GM06990 (cell line): Measurements from ENCODE around the gene GAK.

Source experiments
- DNase-seq: peaks from one replicate; pipeline ENCODE4 v3.0.0-alpha.2; 2011; ENCODE audit not compliant: insufficient read length; ENCODE audit errors: extremely low read depth
- H3K27me3 ChIP-seq: replicated peaks from 2 replicates; pipeline ENCODE4 v1.6.0; 2011; ENCODE audit warnings: low read length; ENCODE audit not compliant: control insufficient read depth, insufficient read depth
- H3K36me3 ChIP-seq: 2 replicates; pipeline ENCODE4 v1.5.1; 2011; ENCODE audit warnings: low read length; ENCODE audit not compliant: control insufficient read depth, insufficient read depth
- H3K4me3 ChIP-seq: replicated peaks from 2 replicates; pipeline ENCODE4 v1.5.1; 2011; ENCODE audit warnings: low read depth, mild to moderate bottlenecking, control low read depth, low read length
- TF ChIP-seq, protein P1 (sequence below): IDR thresholded peaks from 2 replicates; pipeline ENCODE4 v1.5.1; 2011; ENCODE audit warnings: low read length, control low read depth, mild to moderate bottlenecking, inconsistent platforms; ENCODE audit not compliant: insufficient read depth, poor library complexity, severe bottlenecking

The GAK gene

DNA sequence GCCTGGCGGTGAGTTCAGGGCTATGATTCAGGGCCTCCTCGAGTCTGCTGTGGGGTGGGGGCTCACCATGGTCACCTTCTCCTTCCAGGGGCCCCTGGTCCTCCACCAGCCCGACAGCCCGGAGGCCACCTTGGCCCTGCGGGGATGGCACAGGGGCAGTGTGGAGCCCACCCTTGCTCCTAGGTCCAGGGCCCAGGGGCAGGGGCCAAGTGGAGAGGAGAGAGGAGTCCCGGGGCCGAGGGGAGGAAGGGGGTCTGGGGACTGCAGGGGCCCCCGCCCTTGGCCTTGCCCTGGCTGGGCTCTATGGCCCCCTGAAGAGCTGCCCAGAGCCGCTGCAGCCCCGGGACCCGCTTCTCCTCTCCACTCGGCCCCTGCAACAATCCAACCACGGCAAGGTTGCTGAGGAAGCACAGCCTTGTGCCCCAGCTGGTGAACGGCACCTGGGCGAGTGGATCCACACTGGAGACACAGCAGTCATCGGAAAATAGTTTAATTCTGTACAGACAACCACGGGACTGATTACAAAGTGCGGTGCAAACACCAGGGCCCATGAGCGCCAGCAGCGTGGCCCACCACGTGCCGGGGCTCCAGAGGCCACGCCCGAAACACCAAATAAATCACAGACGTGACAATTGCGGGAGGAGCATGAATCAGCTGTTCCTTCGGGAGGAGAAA is 83.2 kb downstream of the GAK start:
- Histone ChIP-seq H3K4me3 (no peak overlapping the region), H3K36me3 (peaks cover 22% of the 10 kb centered on the region), H3K27me3 (no peaks in the 10 kb centered on the region)
- no peak for DNase-seq
- TF ChIP-seq, protein P1, sequence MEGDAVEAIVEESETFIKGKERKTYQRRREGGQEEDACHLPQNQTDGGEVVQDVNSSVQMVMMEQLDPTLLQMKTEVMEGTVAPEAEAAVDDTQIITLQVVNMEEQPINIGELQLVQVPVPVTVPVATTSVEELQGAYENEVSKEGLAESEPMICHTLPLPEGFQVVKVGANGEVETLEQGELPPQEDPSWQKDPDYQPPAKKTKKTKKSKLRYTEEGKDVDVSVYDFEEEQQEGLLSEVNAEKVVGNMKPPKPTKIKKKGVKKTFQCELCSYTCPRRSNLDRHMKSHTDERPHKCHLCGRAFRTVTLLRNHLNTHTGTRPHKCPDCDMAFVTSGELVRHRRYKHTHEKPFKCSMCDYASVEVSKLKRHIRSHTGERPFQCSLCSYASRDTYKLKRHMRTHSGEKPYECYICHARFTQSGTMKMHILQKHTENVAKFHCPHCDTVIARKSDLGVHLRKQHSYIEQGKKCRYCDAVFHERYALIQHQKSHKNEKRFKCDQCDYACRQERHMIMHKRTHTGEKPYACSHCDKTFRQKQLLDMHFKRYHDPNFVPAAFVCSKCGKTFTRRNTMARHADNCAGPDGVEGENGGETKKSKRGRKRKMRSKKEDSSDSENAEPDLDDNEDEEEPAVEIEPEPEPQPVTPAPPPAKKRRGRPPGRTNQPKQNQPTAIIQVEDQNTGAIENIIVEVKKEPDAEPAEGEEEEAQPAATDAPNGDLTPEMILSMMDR: no peak

DNA sequence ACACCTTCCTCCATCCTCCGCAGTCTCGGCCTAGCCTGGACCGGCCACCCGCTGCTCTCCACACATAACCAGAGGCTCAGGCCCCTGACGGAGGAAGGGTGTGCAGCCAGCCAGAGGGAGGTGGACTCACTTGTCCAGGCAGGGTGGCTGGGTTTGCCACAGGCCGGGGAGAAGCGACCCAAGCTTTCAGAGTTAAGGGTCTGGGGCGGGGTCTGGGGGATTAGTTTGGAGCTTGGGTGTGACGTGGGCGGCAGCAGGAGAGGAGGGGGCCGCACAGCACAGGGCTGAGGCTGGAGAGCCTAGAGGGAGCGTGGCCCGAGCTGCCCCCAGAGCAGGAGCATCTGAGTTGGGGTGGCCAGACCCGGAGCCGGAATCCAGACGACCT is 83.8 kb downstream of the GAK start:
- H3K36me3 ChIP-seq: peaks cover 24% of the 10 kb centered on the region
- no peak overlapping the region for H3K4me3 ChIP-seq
- no peak for DNase-seq
- TF ChIP-seq, protein P1: no peak
- no peaks in the 10 kb centered on the region for H3K27me3 ChIP-seq

DNA sequence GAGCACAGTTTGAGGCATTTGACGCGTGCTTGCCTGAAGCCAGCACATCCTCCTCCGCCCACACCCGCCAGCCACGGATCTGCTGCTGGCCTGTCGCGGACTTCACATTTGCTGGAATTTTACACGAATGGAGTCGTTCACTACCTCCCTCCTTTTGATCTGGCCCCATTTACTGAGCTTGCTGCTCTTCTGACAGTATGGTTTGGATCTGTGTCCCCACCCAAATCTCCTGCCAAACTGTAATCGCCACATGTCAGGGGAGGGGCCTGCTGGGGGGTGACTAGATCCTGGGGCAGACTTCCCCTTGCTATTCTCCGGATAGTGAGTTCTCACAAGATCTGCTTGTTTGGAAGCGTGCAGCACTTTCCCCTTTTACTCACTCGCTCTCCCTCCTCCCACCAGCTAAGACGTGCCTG is 86.3 kb downstream of the GAK start:
- H3K4me3 ChIP-seq: no peak overlapping the region
- no peaks in the 10 kb centered on the region for H3K27me3 ChIP-seq
- TF ChIP-seq, protein P1: no peak
- peaks cover 18% of the 10 kb centered on the region for H3K36me3 ChIP-seq
- no peak for DNase-seq

DNA sequence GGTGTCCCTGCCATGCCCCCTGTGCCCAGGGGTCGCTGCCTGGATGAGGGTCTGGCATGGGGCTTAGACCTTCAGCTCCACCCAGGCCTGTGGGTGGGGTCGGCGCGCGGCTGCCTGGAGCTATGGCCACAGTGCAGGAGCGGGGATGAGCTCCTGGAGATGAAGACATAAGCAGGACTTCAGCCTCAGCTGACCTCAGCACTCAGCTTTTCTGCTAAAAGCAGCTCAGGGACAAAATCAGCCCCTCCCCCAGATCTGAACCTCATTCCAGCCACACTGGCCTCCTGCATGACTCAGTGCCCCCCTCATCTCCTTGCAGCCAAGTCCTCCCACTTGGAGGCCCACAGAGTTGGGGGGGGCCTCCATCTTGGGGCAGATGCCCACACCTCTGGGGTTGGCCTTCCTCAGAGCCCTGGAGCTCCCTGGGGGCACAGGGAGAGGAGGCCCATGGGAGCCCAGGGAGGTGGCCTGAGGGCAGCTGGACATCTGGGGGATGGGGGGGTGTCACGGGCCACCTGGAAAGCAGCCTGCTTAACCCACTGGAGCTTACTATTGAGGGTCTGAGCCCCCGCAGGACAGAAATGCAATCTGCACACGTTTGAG is 86.8 kb downstream of the GAK start:
- Histone ChIP-seq H3K36me3 (peaks cover 15% of the 10 kb centered on the region), H3K27me3 (no peaks in the 10 kb centered on the region), H3K4me3 (no peak overlapping the region)
- TF ChIP-seq, protein P1: no peak
- no peak for DNase-seq

DNA sequence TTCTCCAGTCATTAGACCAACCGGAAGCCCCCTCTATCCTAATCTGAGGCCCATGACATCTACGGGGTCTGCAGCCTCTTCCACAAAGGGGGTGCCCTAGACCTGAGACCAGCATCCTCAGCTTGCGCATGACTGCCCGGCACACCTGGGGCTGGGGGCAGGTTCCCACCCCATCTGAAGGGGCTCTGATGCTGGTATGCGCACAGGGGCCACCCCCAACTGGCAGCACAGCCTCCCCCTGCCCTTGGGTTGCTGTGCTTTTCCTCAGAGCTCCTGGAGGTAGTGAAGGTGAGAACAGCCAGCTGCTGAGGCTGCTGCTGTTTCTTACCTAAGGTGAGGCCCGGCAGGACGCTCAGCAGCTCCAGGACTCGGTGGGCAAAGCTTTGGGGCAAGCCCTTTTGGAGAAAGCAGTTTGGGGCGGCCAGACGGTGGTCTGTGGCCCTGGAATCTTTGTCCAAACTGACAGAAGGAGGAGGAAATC is 87.3 kb downstream of the GAK start:
- no peak for DNase-seq

More for the DNA sequence above, 87.3 kb downstream of the GAK start:
- TF ChIP-seq, protein P1: no peak
- Histone ChIP-seq H3K27me3 (no peaks in the 10 kb centered on the region), H3K4me3 (no peak overlapping the region), H3K36me3 (peaks cover 11% of the 10 kb centered on the region)
